Activated T-helper 17 cell treated with anti-CD3 and anti-CD28 coated beads, Interleukin-2, amount 50 U/mL, for 72 hours (primary cell): ENCODE data around the gene ASB18. TPM values are rescaled to one million over a fixed set of nuclear protein-coding genes. Genes with fewer than 3 reads are reported as not detected.

Source experiments
- ATAC-seq: fragments of 150-1000 bp; cut with Tn5 transposase; replicated peaks from 2 replicates; pipeline ENCODE4 v1.10.0; 2021; ENCODE audit warnings: mild to moderate bottlenecking, moderate library complexity
- H3K27ac Mint-ChIP-seq: one replicate; pipeline ENCODE4 v1.8.0; 2022; ENCODE audit warnings: mixed read lengths
- H3K27me3 Mint-ChIP-seq: one replicate; pipeline ENCODE4 v1.8.0; 2022; ENCODE audit warnings: mixed read lengths
- H3K36me3 Mint-ChIP-seq: one replicate; pipeline ENCODE4 v1.8.0; 2022; ENCODE audit warnings: low read depth, mild to moderate bottlenecking, mixed read lengths
- H3K4me1 Mint-ChIP-seq: one replicate; pipeline ENCODE4 v1.8.0; 2022; ENCODE audit warnings: mixed read lengths
- H3K4me3 Mint-ChIP-seq: one replicate; pipeline ENCODE4 v1.8.0; 2022; ENCODE audit warnings: mild to moderate bottlenecking, mixed read lengths
- H3K9me3 Mint-ChIP-seq: one replicate; pipeline ENCODE4 v1.8.0; 2022; ENCODE audit warnings: mixed read lengths
- total RNA-seq, 2 donors: library from RNA; stranded (reverse); gene quantifications; one replicate each; pipeline ENCODE4 v1.2.3, GENCODE V29; 2022

ASB18 gene, protein sequence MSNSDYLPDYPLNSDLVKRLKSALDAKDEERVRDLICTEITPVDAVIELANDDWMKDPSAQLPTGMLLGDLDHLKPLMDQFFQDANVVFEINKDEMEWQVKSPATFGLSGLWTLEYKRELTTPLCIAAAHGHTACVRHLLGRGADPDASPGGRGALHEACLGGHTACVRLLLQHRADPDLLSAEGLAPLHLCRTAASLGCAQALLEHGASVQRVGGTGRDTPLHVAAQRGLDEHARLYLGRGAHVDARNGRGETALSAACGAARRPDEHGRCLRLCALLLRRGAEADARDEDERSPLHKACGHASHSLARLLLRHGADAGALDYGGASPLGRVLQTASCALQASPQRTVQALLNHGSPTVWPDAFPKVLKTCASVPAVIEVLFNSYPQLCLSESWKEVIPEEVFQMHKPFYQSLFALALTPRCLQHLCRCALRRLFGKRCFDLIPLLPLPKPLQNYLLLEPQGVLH
- total RNA-seq: not detected

DNA sequence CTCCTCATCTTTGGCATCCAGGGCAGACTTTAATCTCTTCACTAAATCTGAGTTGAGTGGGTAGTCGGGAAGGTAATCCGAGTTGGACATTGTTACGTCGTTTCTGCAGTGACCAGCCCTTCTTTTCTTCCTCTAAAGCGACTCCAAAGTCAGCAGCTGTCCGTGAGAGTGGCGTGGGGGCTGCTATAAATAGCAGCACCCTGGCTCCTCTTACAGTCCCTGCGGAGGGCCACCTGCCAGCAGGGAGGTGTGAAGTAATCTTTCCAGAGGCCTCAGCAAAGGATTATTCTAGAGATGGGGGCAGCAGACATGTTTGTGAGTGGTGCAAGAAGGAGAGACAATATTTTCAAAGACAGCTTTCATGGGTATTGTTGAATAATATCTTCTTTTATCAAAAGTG is at the start of gene ASB18:
Gene ASB18, minus strand, starts transcription at position 151 of the 400 bp plus-strand sequence. Its CDS starts 61 bp downstream, at position 90.
- ATAC-seq: no peak
- H3K4me1 Mint-ChIP-seq: no peaks in the 10 kb centered on the region
- peaks cover 6% of the 10 kb centered on the region for H3K9me3 Mint-ChIP-seq
- H3K27ac Mint-ChIP-seq: no peak within 1 kb of the TSS
- peaks cover 31% of the 10 kb centered on the region for H3K27me3 Mint-ChIP-seq
- H3K4me3 Mint-ChIP-seq: no peak within 1 kb of the TSS
- H3K36me3 Mint-ChIP-seq: no peaks in the 10 kb centered on the region

DNA sequence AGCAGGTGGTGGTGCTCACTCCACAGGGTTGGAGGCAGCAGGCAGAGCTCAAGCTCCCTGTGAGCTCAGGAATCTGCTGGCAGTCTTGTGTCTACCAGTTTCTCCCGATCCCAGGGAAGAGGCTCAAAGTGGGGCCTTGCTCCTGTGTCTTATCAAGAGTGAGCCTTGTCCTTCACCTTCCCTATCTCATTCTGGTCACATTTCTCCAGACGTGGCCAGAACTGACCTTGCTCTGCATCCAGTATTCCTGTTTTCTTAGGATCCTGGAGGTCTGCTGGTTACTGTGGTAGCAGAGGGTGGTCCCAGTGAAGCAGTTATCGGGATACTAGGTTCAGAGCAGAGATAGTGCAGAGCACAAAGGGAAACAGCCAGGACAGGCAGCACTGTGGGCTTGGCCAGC is 47.1 kb upstream of the ASB18 start:
- H3K27ac Mint-ChIP-seq: no peak overlapping the region
- no peak for ATAC-seq
- no peaks in the 10 kb centered on the region for H3K36me3 Mint-ChIP-seq
- H3K4me3 Mint-ChIP-seq: no peak overlapping the region
- no peaks in the 10 kb centered on the region for H3K4me1 Mint-ChIP-seq
- peaks cover 6% of the 10 kb centered on the region for H3K9me3 Mint-ChIP-seq
- peaks cover 34% of the 10 kb centered on the region for H3K27me3 Mint-ChIP-seq

DNA sequence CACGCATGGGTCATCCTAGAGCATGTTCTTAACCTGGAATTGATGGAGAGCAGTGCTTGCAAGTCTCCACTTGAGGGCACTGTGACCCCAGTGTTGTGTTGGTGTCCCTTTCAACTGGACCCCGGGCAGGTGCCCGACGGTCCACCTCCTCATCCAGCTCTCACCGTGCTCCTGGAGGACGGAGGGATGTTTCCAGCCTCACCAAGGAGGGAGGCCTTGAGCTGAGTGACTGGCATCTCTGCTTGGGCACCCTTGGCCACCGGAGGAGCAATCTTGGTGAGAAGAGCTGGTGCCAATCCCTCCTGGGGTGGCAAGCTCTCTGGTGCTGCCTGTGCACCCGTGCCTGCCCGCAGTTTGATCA is 45.4 kb upstream of the ASB18 start:
- Mint-ChIP-seq H3K27ac (no peak overlapping the region), H3K27me3 (peaks cover 38% of the 10 kb centered on the region), H3K4me3 (no peak overlapping the region), H3K36me3 (no peaks in the 10 kb centered on the region), H3K4me1 (no peaks in the 10 kb centered on the region), H3K9me3 (peaks cover 6% of the 10 kb centered on the region)
- ATAC-seq: no peak

DNA sequence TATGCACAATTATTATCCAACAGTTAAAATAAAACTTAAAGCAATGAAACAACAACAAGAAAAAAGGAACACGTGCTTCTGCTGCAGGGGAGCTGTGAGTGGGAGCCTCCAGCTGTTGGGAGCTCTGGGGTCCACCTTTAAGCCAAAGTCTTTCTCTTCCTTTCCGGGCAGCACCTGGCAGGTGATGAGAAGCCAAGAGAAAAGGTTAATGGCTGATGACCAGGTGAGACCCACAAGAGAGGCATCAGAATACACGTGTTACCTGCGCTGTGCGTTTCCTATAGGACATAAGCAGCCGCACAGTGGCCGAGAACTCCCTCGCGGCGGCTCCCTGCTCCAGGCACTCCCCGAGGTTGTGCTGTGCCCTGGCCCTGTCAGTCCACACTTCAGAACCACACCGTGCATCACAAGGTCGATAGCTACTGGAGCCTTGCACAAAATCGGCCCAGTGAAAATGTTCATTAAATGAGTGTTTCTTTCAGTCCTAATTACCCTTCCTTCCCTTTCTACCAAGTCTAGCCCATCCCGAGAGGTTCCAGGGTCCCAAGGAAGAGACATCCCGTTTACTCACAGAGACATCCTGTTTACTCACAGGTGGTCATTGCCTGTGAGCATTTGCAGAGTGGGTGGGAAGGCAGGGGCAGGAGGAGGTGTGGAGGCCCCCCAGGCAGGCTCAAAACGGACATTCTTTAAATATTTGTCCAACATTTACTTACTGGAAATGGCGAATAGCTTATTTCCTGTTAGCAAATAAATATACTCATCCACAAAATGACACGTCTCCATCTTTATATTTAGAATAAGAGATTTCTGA is 44.9 kb upstream of the ASB18 start:
- Mint-ChIP-seq H3K27ac (no peak overlapping the region), H3K36me3 (no peaks in the 10 kb centered on the region), H3K27me3 (peaks cover 36% of the 10 kb centered on the region), H3K4me1 (no peaks in the 10 kb centered on the region), H3K9me3 (peaks cover 6% of the 10 kb centered on the region), H3K4me3 (no peak overlapping the region)
- ATAC-seq: no peak

DNA sequence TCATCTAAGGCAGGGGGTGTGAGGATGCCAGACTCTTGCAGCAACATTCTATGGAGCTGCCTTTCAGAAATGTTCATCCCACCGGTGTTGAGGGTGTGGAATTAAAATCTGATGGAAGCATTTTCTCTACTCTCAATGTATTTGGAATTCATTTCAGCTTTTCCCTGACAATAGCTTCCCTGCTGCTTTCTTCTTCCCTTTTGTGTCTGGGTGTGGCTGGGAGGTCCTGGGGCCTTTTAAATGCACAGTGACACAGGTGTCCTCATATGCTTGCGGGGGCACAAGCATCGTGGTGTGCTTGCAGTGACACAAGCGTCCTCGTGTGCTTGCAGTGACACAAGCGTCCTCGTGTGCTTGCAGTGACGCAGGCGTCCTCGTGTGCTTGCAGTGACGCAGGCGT is 43.4 kb upstream of the ASB18 start:
- Mint-ChIP-seq H3K4me3 (no peak overlapping the region), H3K9me3 (no peaks in the 10 kb centered on the region), H3K4me1 (no peaks in the 10 kb centered on the region), H3K27ac (no peak overlapping the region), H3K36me3 (no peaks in the 10 kb centered on the region), H3K27me3 (peaks cover 30% of the 10 kb centered on the region)
- no peak for ATAC-seq

DNA sequence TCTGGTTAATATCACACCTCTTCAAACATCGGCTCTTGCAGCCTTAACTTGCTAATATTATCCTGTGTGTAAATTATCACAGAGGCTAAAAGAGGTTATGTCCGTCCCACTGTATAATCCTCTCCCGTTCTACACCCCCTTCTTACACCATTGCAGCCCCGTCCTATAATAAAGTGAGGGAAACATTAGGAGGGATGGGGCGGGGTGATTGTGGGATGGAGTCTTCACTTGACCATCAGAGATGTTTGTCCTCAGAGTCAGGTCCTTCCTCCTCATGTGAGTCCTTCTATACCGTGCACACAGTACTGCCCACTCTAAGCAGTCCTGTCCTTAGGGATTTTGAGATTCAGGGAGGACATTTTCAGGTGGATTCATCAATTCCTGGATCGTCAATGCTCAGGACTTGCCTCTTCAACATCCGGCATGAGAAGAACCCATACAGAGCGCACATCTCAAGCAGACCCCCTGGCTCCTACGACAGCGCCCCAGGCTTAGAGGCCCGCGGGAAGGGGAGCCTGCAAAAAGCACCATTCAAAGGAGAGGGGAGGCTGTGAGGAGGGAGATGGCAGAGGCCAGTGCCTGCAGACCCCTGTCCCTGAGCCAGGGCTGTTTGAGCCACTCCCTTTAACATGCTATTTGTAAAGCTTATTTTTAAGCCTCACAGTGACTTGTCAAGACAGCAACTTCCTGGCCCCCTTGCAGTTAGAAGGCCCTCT is 42.8 kb upstream of the ASB18 start:
- H3K36me3 Mint-ChIP-seq: no peaks in the 10 kb centered on the region
- H3K9me3 Mint-ChIP-seq: no peaks in the 10 kb centered on the region
- ATAC-seq: no peak
- no peak overlapping the region for H3K4me3 Mint-ChIP-seq
- no peaks in the 10 kb centered on the region for H3K4me1 Mint-ChIP-seq
- peaks cover 30% of the 10 kb centered on the region for H3K27me3 Mint-ChIP-seq
- no peak overlapping the region for H3K27ac Mint-ChIP-seq

DNA sequence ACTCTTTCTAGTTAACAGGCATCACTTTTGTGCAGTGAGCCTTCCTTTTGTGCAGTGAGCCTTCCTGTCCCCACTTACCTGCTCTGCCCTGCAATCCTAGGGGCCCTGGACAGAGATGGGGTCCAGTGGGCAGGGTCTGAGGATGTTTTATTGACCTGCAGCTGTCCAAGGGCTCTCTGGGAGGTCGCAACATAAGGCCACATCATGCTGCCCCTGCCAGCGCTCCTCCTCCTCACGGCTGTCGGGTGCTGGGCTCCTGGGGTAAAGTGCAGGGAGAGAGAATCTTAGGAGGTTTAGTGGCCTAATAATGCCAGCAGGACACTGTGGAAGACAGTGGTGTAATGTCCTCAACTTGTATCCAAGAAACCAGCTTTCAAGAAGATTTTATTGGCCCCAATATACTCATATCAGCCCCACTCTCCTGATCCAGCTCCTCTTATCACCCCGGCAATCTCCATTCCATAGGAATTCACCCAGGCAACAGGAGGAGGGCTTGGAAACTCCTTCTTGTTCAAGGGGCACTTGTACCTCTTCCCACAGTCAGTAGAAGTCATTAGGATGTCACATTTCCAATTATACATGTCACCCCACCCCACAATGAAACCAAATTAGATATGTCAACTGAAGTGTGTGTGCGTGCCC is 41.9 kb upstream of the ASB18 start:
- Mint-ChIP-seq H3K4me3 (no peak overlapping the region), H3K27ac (no peak overlapping the region), H3K36me3 (no peaks in the 10 kb centered on the region), H3K9me3 (no peaks in the 10 kb centered on the region), H3K4me1 (no peaks in the 10 kb centered on the region), H3K27me3 (peaks cover 26% of the 10 kb centered on the region)
- no peak for ATAC-seq

DNA sequence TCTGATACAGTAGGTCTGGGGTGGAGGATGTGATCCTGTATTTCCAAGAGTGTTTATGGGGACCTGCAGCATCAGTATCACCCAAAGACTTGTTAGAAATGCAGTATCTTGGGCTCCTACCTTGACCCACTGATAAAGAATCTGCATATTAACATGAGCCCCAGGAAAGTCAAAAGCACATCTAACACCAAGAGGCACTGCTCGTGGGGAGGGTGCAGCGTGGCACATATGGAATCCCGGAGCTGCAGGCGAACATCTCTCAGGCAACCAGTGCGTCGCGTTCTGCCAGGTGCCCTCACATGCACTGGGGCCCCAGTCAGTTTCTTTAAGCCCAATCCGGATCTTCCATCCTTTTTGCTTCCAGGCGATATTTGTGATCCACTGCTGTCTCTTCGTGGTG is 41.3 kb upstream of the ASB18 start:
- no peak overlapping the region for H3K27ac Mint-ChIP-seq
- H3K27me3 Mint-ChIP-seq: peaks cover 23% of the 10 kb centered on the region
- H3K4me1 Mint-ChIP-seq: no peaks in the 10 kb centered on the region
- no peak overlapping the region for H3K4me3 Mint-ChIP-seq
- no peaks in the 10 kb centered on the region for H3K36me3 Mint-ChIP-seq
- no peaks in the 10 kb centered on the region for H3K9me3 Mint-ChIP-seq
- ATAC-seq: no peak

DNA sequence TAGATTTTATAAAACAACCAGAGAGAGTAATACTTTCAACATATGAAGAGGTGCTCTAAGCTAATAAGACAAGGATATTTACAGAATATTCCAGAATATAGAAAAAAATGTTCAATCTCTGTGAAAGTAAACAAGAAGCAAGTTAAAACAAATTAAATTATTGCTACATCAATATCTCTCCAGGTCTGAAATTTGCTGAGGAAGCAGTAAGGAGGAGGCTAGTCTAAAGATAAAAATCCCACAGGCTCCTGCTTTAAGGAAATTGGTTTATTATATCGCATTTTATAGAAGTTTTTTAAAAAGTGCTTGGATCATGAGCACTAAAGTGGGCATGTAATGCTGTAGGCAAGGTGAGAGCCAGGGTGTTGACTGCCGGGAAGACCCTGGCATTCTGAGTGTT is 39.7 kb upstream of the ASB18 start:
- Mint-ChIP-seq H3K9me3 (no peaks in the 10 kb centered on the region), H3K4me1 (no peaks in the 10 kb centered on the region), H3K4me3 (no peak overlapping the region), H3K27me3 (peaks cover 21% of the 10 kb centered on the region), H3K36me3 (no peaks in the 10 kb centered on the region), H3K27ac (no peak overlapping the region)
- no peak for ATAC-seq

DNA sequence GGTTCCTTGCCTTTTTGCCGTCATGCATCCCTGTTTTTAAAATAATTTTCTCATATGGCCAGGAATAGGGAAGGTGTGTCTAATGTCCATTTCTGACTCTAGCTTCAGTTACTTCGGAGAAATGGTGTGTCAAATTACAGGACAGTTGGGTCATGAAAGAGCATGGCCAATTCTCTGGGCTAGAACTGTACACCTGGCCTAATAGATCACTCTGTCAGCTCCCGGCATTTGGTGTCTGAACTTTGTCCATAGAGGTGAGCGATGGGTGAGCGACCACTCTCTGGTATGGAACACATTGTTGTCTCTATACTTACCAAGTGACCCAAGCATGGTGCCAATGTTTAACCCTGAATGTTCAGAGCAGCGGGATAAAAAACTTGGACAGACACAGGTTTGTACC is 38.3 kb upstream of the ASB18 start:
- Mint-ChIP-seq H3K9me3 (no peaks in the 10 kb centered on the region), H3K4me1 (no peaks in the 10 kb centered on the region), H3K27ac (no peak overlapping the region), H3K4me3 (no peak overlapping the region), H3K36me3 (no peaks in the 10 kb centered on the region), H3K27me3 (peaks cover 19% of the 10 kb centered on the region)
- ATAC-seq: no peak

DNA sequence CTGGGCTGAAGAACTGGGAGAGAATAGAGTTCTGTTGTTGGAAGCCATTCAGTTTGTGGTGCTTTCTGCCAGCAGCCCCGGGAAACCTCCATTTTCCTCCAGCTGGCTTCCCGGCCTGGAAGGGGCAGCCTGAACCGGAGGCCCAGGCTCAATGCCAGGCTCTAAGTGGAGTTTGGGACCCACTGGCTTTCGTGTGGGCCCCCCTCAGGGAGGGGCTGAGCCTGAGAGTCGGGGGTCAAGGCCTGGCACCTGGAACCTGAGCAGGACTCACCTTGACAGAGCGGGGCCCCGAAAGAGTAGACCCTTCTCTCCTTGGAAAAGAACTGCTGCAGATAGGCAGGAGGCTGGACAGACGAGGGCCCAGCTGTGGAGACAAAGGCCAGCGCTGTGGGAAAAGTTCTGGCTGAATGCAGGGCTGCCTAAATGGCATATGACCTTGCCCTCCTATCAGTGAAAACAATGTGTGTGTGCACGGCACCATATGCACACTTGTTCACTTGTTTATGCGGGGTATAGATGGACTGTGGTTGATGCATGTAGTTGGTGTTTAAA is 34.8 kb upstream of the ASB18 start:
- Mint-ChIP-seq H3K27me3 (peaks cover 17% of the 10 kb centered on the region), H3K4me1 (no peaks in the 10 kb centered on the region), H3K27ac (no peak overlapping the region), H3K9me3 (no peaks in the 10 kb centered on the region), H3K36me3 (no peaks in the 10 kb centered on the region), H3K4me3 (no peak overlapping the region)
- no peak for ATAC-seq

DNA sequence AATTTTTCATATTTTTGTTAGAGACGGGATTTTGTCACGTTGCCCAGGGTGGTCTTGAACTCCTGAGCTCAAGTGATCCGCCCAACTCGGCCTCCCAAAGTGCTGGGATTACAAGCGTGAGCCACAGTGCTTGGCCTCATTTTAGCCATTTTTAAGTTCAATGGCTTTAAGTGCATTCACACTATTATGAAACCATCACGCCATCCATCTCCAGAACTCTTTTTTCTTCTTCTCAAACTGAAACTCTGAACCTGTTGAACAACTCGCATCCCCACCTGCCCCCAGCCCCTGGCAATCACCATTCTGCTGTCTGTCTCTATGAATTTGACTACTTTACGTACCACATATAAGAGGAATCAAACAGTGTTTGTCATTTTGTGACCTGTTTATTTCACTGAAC is 31.3 kb upstream of the ASB18 start:
- no peaks in the 10 kb centered on the region for H3K36me3 Mint-ChIP-seq
- no peak for ATAC-seq
- H3K27ac Mint-ChIP-seq: no peak overlapping the region
- H3K4me3 Mint-ChIP-seq: no peak overlapping the region
- H3K4me1 Mint-ChIP-seq: no peaks in the 10 kb centered on the region
- no peaks in the 10 kb centered on the region for H3K9me3 Mint-ChIP-seq
- H3K27me3 Mint-ChIP-seq: peaks cover 32% of the 10 kb centered on the region

DNA sequence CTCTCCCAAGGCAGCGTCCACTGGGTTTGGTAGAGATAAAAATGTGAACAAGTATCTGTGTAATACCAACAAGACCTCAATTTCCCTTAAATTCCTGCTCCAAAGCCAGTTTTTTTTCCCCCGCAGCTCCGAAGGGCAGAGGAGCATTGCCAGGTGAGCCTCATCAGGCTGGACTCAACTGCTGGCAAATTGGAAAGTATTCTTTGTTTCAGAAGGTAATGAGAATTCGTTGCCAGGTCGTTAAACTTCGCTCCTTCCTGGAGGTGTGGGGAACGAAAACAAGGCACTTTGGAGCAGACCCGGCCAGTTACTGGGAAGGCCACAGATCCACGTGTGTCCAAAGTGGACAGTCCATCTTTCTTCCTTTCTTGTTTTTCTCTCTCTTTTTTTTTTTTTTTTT is 30.4 kb upstream of the ASB18 start:
- Mint-ChIP-seq H3K9me3 (no peaks in the 10 kb centered on the region), H3K36me3 (no peaks in the 10 kb centered on the region), H3K4me3 (no peak overlapping the region), H3K27ac (no peak overlapping the region), H3K27me3 (peaks cover 34% of the 10 kb centered on the region), H3K4me1 (no peaks in the 10 kb centered on the region)
- ATAC-seq: no peak

DNA sequence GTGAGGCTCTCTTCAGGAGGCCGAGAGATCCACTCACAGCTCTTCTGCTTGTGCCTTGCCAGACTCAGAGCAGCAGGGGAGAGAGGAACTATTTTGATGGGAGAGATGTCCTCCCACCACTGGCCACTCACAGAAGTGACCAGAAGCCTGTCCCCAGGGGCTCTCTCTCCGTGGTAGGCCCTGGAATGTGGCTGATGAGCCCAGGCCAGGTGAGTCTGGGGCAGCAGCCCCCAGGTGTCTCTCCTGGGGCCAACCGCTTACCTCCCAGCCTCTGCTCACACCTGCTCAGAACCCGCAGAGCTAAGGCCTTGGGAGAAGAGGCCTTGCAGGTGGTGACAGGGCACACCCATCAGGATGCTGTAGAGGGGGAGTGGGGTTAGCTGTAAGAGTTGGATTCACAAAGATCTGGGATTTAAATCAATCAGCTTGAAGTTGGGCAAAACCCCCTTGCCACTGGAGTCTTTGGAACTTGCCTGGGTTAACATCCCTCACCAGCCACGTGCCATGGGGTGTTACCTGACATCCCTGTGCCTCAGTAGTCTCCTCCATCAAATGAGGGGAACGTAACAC is 29.1 kb upstream of the ASB18 start:
- Mint-ChIP-seq H3K4me1 (no peaks in the 10 kb centered on the region), H3K27me3 (peaks cover 34% of the 10 kb centered on the region), H3K27ac (no peak overlapping the region), H3K36me3 (no peaks in the 10 kb centered on the region), H3K4me3 (no peak overlapping the region), H3K9me3 (no peaks in the 10 kb centered on the region)
- ATAC-seq: no peak
